Activated naive CD8-positive, alpha-beta T cell treated with anti-CD3 and anti-CD28 coated beads for 36 hours (primary cell): Measurements from ENCODE around the gene SPNS2. TPM values are rescaled to one million over a fixed set of nuclear protein-coding genes. Genes with fewer than 3 reads are reported as not detected.

Experiments
- DNase-seq: peaks from one replicate; pipeline ENCODE4 v3.0.0; 2021
- H3K27ac Mint-ChIP-seq: one replicate; pipeline ENCODE4 v1.8.0; 2022; ENCODE audit warnings: mild to moderate bottlenecking, moderate library complexity, mixed read lengths
- H3K27me3 Mint-ChIP-seq: one replicate; pipeline ENCODE4 v1.8.0; 2022; ENCODE audit warnings: mild to moderate bottlenecking, mixed read lengths
- H3K36me3 Mint-ChIP-seq: one replicate; pipeline ENCODE4 v1.8.0; 2021; ENCODE audit warnings: mild to moderate bottlenecking, mixed read lengths
- H3K4me1 Mint-ChIP-seq: one replicate; pipeline ENCODE4 v1.8.0; 2021; ENCODE audit warnings: mixed read lengths
- H3K4me3 Mint-ChIP-seq: one replicate; pipeline ENCODE4 v1.8.0; 2022; ENCODE audit warnings: mild to moderate bottlenecking, moderate library complexity, mixed read lengths
- H3K9me3 Mint-ChIP-seq: one replicate; pipeline ENCODE4 v1.8.0; 2022; ENCODE audit warnings: mixed read lengths
- total RNA-seq, 2 experiments: library from RNA; stranded (reverse); gene quantifications; one replicate each; pipeline ENCODE4 v1.2.3, GENCODE V29; 2021

Gene SPNS2
- total RNA-seq, 2 experiments from 2014 or later: 0.20 to 0.43 TPM

- no peak overlapping the region for H3K4me3 Mint-ChIP-seq
- DNase-seq: no peak
- H3K36me3 Mint-ChIP-seq: no peaks in the 10 kb centered on the region
- H3K27me3 Mint-ChIP-seq: peaks cover 7% of the 10 kb centered on the region
- no peaks in the 10 kb centered on the region for H3K9me3 Mint-ChIP-seq
- H3K4me1 Mint-ChIP-seq: peaks cover 35% of the 10 kb centered on the region
- H3K27ac Mint-ChIP-seq: no peak overlapping the region
These were observed 8.2 kb downstream of the SPNS2 start for GRCh38 chr17:4506892-4507291.

GRCh38 chr17:4507361-4508111 is 8.9 kb downstream of the SPNS2 start:
- no peaks in the 10 kb centered on the region for H3K9me3 Mint-ChIP-seq
- no peaks in the 10 kb centered on the region for H3K36me3 Mint-ChIP-seq
- H3K4me1 Mint-ChIP-seq: peaks cover 35% of the 10 kb centered on the region
- H3K4me3 Mint-ChIP-seq: no peak overlapping the region
- DNase-seq: no peak
- no peak overlapping the region for H3K27ac Mint-ChIP-seq
- H3K27me3 Mint-ChIP-seq: peaks cover 4% of the 10 kb centered on the region

GRCh38 chr17:4508207-4508606 is 9.5 kb downstream of the SPNS2 start:
- H3K27me3 Mint-ChIP-seq: no peaks in the 10 kb centered on the region
- no peaks in the 10 kb centered on the region for H3K9me3 Mint-ChIP-seq
- no peaks in the 10 kb centered on the region for H3K36me3 Mint-ChIP-seq
- no peak overlapping the region for H3K27ac Mint-ChIP-seq
- no peak overlapping the region for H3K4me3 Mint-ChIP-seq
- peaks cover 35% of the 10 kb centered on the region for H3K4me1 Mint-ChIP-seq
- DNase-seq: no peak

- Mint-ChIP-seq H3K27me3 (no peaks in the 10 kb centered on the region), H3K9me3 (no peaks in the 10 kb centered on the region), H3K36me3 (no peaks in the 10 kb centered on the region), H3K4me1 (peaks cover 25% of the 10 kb centered on the region), H3K4me3 (no peak overlapping the region), H3K27ac (no peak overlapping the region)
- DNase-seq: peak; percentile 49
These were observed 10.7 kb downstream of the SPNS2 start for GRCh38 chr17:4509401-4509800.

GRCh38 chr17:4509923-4510617 is 11.4 kb downstream of the SPNS2 start:
- no peak for DNase-seq
- Mint-ChIP-seq H3K27me3 (no peaks in the 10 kb centered on the region), H3K36me3 (no peaks in the 10 kb centered on the region), H3K27ac (no peak overlapping the region), H3K4me3 (no peak overlapping the region), H3K4me1 (peaks cover 18% of the 10 kb centered on the region), H3K9me3 (no peaks in the 10 kb centered on the region)

- no peak overlapping the region for H3K27ac Mint-ChIP-seq
These were observed 11.9 kb downstream of the SPNS2 start for GRCh38 chr17:4510618-4510941.

GRCh38 chr17:4511199-4511932 is 12.7 kb downstream of the SPNS2 start:
- Mint-ChIP-seq H3K27ac (no peak overlapping the region), H3K36me3 (no peaks in the 10 kb centered on the region), H3K27me3 (no peaks in the 10 kb centered on the region), H3K4me3 (no peak overlapping the region), H3K9me3 (no peaks in the 10 kb centered on the region), H3K4me1 (peaks cover 14% of the 10 kb centered on the region)
- no peak for DNase-seq

More at GRCh38 chr17:4510618-4510941, 11.9 kb downstream of the SPNS2 start:
- no peaks in the 10 kb centered on the region for H3K9me3 Mint-ChIP-seq
- H3K36me3 Mint-ChIP-seq: no peaks in the 10 kb centered on the region
- no peak overlapping the region for H3K4me3 Mint-ChIP-seq
- no peaks in the 10 kb centered on the region for H3K27me3 Mint-ChIP-seq
- H3K4me1 Mint-ChIP-seq: peaks cover 14% of the 10 kb centered on the region
- DNase-seq: no peak

GRCh38 chr17:4512156-4513112 is 13.8 kb downstream of the SPNS2 start:
- H3K9me3 Mint-ChIP-seq: no peaks in the 10 kb centered on the region
- H3K4me1 Mint-ChIP-seq: peaks cover 14% of the 10 kb centered on the region
- DNase-seq: no peak
- no peaks in the 10 kb centered on the region for H3K36me3 Mint-ChIP-seq
- no peak overlapping the region for H3K4me3 Mint-ChIP-seq
- no peaks in the 10 kb centered on the region for H3K27me3 Mint-ChIP-seq
- H3K27ac Mint-ChIP-seq: no peak overlapping the region

GRCh38 chr17:4513113-4514032 is 14.7 kb downstream of the SPNS2 start:
- H3K36me3 Mint-ChIP-seq: no peaks in the 10 kb centered on the region
- DNase-seq: no peak
- H3K9me3 Mint-ChIP-seq: no peaks in the 10 kb centered on the region
- no peaks in the 10 kb centered on the region for H3K27me3 Mint-ChIP-seq
- H3K27ac Mint-ChIP-seq: no peak overlapping the region
- H3K4me1 Mint-ChIP-seq: peaks cover 14% of the 10 kb centered on the region
- H3K4me3 Mint-ChIP-seq: no peak overlapping the region

- H3K27me3 Mint-ChIP-seq: no peaks in the 10 kb centered on the region
- H3K36me3 Mint-ChIP-seq: no peaks in the 10 kb centered on the region
- no peak overlapping the region for H3K4me3 Mint-ChIP-seq
- DNase-seq: no peak
- no peaks in the 10 kb centered on the region for H3K9me3 Mint-ChIP-seq
- H3K27ac Mint-ChIP-seq: no peak overlapping the region
- H3K4me1 Mint-ChIP-seq: peaks cover 6% of the 10 kb centered on the region
These were observed 15.5 kb downstream of the SPNS2 start for GRCh38 chr17:4514206-4514605.

- Mint-ChIP-seq H3K27ac (no peak overlapping the region), H3K9me3 (no peaks in the 10 kb centered on the region), H3K4me1 (peaks cover under 1% of the 10 kb centered on the region), H3K36me3 (no peaks in the 10 kb centered on the region), H3K4me3 (no peak overlapping the region), H3K27me3 (no peaks in the 10 kb centered on the region)
- DNase-seq: no peak
These were observed 16.1 kb downstream of the SPNS2 start for GRCh38 chr17:4514779-4515178.

- Mint-ChIP-seq H3K4me1 (no peaks in the 10 kb centered on the region), H3K27me3 (no peaks in the 10 kb centered on the region), H3K9me3 (no peaks in the 10 kb centered on the region), H3K36me3 (no peaks in the 10 kb centered on the region), H3K4me3 (no peak overlapping the region), H3K27ac (no peak overlapping the region)
- DNase-seq: no peak
These were observed 16.8 kb downstream of the SPNS2 start for GRCh38 chr17:4515501-4515900.

GRCh38 chr17:4516735-4517134 is 18.1 kb downstream of the SPNS2 start:
- no peak for DNase-seq
- Mint-ChIP-seq H3K27me3 (no peaks in the 10 kb centered on the region), H3K36me3 (no peaks in the 10 kb centered on the region), H3K4me3 (no peak overlapping the region), H3K4me1 (no peaks in the 10 kb centered on the region), H3K9me3 (no peaks in the 10 kb centered on the region), H3K27ac (no peak overlapping the region)

- Mint-ChIP-seq H3K36me3 (no peaks in the 10 kb centered on the region), H3K9me3 (no peaks in the 10 kb centered on the region), H3K27me3 (no peaks in the 10 kb centered on the region), H3K4me1 (no peaks in the 10 kb centered on the region), H3K27ac (no peak overlapping the region), H3K4me3 (no peak overlapping the region)
- no peak for DNase-seq
These were observed 20.2 kb downstream of the SPNS2 start for GRCh38 chr17:4518901-4519300.
